MM.1S (cell line): ENCODE measurements around the gene RASAL2.

ENCODE experiments used
- DNase-seq: peaks from one replicate; pipeline ENCODE4 v3.0.0-alpha.2; 2015
- H2AFZ ChIP-seq: fragments of 300-600 bp; sonication (generic); 2 replicates; pipeline ENCODE4 v1.6.0; 2016; ENCODE audit warnings: antibody characterized with exemption, low read length
- H3F3A ChIP-seq: fragments of 300-600 bp; sonication (generic); 2 replicates; pipeline ENCODE4 v1.6.1; 2016; ENCODE audit warnings: mild to moderate bottlenecking, antibody characterized with exemption, low read length, moderate library complexity, mixed read lengths; ENCODE audit not compliant: insufficient read depth
- H3K27ac ChIP-seq: fragments of 300-600 bp; sonication (generic); 2 replicates; pipeline ENCODE4 v1.5.1; 2016; ENCODE audit warnings: mild to moderate bottlenecking, low read length
- H3K27me3 ChIP-seq: fragments of 300-600 bp; sonication (generic); replicated peaks from 2 replicates; pipeline ENCODE4 v1.6.0; 2016; ENCODE audit warnings: low read length; ENCODE audit not compliant: insufficient read depth
- H3K36me3 ChIP-seq: fragments of 300-600 bp; sonication (generic); replicated peaks from 2 replicates; pipeline ENCODE4 v1.6.1; 2016; ENCODE audit warnings: mild to moderate bottlenecking, low read length, mixed read lengths; ENCODE audit not compliant: insufficient read depth
- H3K4me1 ChIP-seq: fragments of 300-600 bp; sonication (generic); 2 replicates; pipeline ENCODE4 v1.6.1; 2016; ENCODE audit warnings: low read length, mixed read lengths
- H3K4me2 ChIP-seq: fragments of 300-600 bp; sonication (generic); 2 replicates; pipeline ENCODE4 v1.6.0; 2016; ENCODE audit warnings: low read depth, low read length
- H3K4me3 ChIP-seq: fragments of 300-600 bp; sonication (generic); 2 replicates; pipeline ENCODE4 v1.5.1; 2016; ENCODE audit warnings: low read length, mixed read lengths
- H3K79me2 ChIP-seq: fragments of 300-600 bp; sonication (generic); 2 replicates; pipeline ENCODE4 v1.6.1; 2016; ENCODE audit warnings: mixed run types, low read length, mixed read lengths
- H3K9ac ChIP-seq: fragments of 300-600 bp; sonication (generic); 2 replicates; pipeline ENCODE4 v1.6.1; 2016; ENCODE audit warnings: low read length, mixed read lengths
- H3K9me2 ChIP-seq: fragments of 300-600 bp; sonication (generic); replicated peaks from 2 replicates; pipeline ENCODE4 v1.6.1; 2016; ENCODE audit warnings: mild to moderate bottlenecking, low read length, mixed read lengths; ENCODE audit not compliant: insufficient read depth
- H3K9me3 ChIP-seq: fragments of 300-600 bp; sonication (generic); replicated peaks from 2 replicates; pipeline ENCODE4 v1.6.1; 2016; ENCODE audit warnings: mild to moderate bottlenecking, low read length, mixed read lengths; ENCODE audit not compliant: insufficient read depth
- H4K20me1 ChIP-seq: fragments of 300-600 bp; sonication (generic); 2 replicates; pipeline ENCODE4 v1.6.1; 2016; ENCODE audit warnings: mild to moderate bottlenecking, low read length, moderate library complexity, mixed read lengths; ENCODE audit not compliant: insufficient read depth
- EZH2 ChIP-seq: fragments of 300-600 bp; sonication (generic); optimal IDR thresholded peaks from 2 replicates; pipeline ENCODE3; 2017; ENCODE audit warnings: low read depth, mild to moderate bottlenecking, antibody characterized with exemption, low read length, mixed read lengths
- EZH2phosphoT487 ChIP-seq: fragments of 300-600 bp; sonication (generic); IDR thresholded peaks from 2 replicates; pipeline ENCODE4 v1.6.1; 2018; ENCODE audit warnings: antibody characterized with exemption, low read length
- TF ChIP-seq, protein P1 (sequence below): fragments of 300-600 bp; sonication (generic); IDR thresholded peaks from 2 replicates; pipeline ENCODE4 v1.5.1; 2016; ENCODE audit warnings: antibody characterized with exemption, low read length, mixed read lengths

The RASAL2 gene

GRCh38 chr1:178467837-178468236, 373.9 kb downstream of the RASAL2 start:
- no peak for DNase-seq
- TF ChIP-seq, protein P1, sequence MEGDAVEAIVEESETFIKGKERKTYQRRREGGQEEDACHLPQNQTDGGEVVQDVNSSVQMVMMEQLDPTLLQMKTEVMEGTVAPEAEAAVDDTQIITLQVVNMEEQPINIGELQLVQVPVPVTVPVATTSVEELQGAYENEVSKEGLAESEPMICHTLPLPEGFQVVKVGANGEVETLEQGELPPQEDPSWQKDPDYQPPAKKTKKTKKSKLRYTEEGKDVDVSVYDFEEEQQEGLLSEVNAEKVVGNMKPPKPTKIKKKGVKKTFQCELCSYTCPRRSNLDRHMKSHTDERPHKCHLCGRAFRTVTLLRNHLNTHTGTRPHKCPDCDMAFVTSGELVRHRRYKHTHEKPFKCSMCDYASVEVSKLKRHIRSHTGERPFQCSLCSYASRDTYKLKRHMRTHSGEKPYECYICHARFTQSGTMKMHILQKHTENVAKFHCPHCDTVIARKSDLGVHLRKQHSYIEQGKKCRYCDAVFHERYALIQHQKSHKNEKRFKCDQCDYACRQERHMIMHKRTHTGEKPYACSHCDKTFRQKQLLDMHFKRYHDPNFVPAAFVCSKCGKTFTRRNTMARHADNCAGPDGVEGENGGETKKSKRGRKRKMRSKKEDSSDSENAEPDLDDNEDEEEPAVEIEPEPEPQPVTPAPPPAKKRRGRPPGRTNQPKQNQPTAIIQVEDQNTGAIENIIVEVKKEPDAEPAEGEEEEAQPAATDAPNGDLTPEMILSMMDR: no peak
- TF ChIP-seq EZH2 (no peak), EZH2phosphoT487 (no peak)
- Histone ChIP-seq H3K4me2 (no peak overlapping the region), H3K27ac (no peak overlapping the region), H3K9me3 (no peaks in the 10 kb centered on the region), H3K9ac (no peak overlapping the region), H3K79me2 (no peaks in the 10 kb centered on the region), H3K27me3 (no peaks in the 10 kb centered on the region), H3F3A (no peaks in the 10 kb centered on the region), H3K9me2 (no peaks in the 10 kb centered on the region), H4K20me1 (no peaks in the 10 kb centered on the region), H2AFZ (no peak overlapping the region), H3K36me3 (no peaks in the 10 kb centered on the region), H3K4me1 (peaks cover 8% of the 10 kb centered on the region), H3K4me3 (no peak overlapping the region)

- Histone ChIP-seq H3K27me3 (no peaks in the 10 kb centered on the region), H3K9me3 (no peaks in the 10 kb centered on the region), H3K9ac (no peak overlapping the region), H4K20me1 (no peaks in the 10 kb centered on the region), H3K9me2 (no peaks in the 10 kb centered on the region), H3K79me2 (no peaks in the 10 kb centered on the region), H3K27ac (no peak overlapping the region), H2AFZ (no peak overlapping the region), H3F3A (no peaks in the 10 kb centered on the region), H3K36me3 (no peaks in the 10 kb centered on the region), H3K4me2 (no peak overlapping the region), H3K4me1 (peaks cover 10% of the 10 kb centered on the region), H3K4me3 (no peak overlapping the region)
- no peak for DNase-seq
- TF ChIP-seq, protein P1: no peak
- TF ChIP-seq EZH2 (no peak), EZH2phosphoT487 (no peak)
Measured at GRCh38 chr1:178470411-178470960, 376.6 kb downstream of the RASAL2 start.

DNA sequence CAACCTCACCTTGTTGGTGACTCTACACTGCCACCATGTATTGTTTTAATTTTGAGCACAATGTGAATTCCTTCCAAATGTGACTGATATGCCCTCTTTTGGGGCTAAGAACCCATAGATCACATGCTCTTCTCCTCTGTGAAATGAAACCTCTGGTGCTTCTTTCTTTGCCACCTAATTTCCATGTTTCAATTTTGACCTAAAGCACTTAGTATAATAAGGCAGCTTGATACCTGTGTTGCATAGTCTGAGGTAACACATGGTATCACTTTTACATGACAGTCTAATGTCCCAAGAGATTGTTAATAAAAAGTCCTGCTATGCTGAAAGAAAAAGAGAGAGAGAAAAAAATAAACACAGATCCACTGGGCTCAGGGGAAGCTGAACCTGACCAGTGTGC, 378.6 kb downstream of the RASAL2 start:
- Histone ChIP-seq H3K9me2 (no peaks in the 10 kb centered on the region), H3K79me2 (no peaks in the 10 kb centered on the region), H3K4me2 (peak overlapping the region; percentile 28), H2AFZ (peak overlapping the region; percentile 42), H4K20me1 (no peaks in the 10 kb centered on the region), H3K4me3 (peak overlapping the region; percentile 11; the same call in 1 of the 2 replicates), H3K9me3 (no peaks in the 10 kb centered on the region), H3K9ac (no peak overlapping the region), H3K27ac (no peak overlapping the region; the same call in 1 of the 2 replicates), H3F3A (no peaks in the 10 kb centered on the region), H3K4me1 (peaks cover 10% of the 10 kb centered on the region), H3K36me3 (no peaks in the 10 kb centered on the region), H3K27me3 (no peaks in the 10 kb centered on the region)
- no peak for DNase-seq
- TF ChIP-seq EZH2phosphoT487: no peak
- TF ChIP-seq, protein P1: no peak; the same call in 1 of the 2 replicates
